Upper lobe of left lung (tissue), 4 donors: ENCODE measurements around the gene MAGI2.

Source experiments
- CTCF ChIP-seq, 6 experiments: fragments of 450-650 bp in 4 of 6; fragments of 200-600 bp in 2 of 6; sonication (generic) in 2 of 6; IDR thresholded peaks; one replicate each; pipeline ENCODE4 v1.5.1; 2016 to 2019; ENCODE audit warnings: antibody characterized with exemption in 6 of 6
- EP300 ChIP-seq, 4 donors: sonication (generic); formaldehyde crosslinking; IDR thresholded peaks; one replicate each; pipeline ENCODE4 v1.5.1; 2017; ENCODE audit warnings: antibody characterized with exemption in 4 of 4, control low read depth in 2 of 4
- POLR2A ChIP-seq, 4 donors: fragments of 450-650 bp; IDR thresholded peaks; one replicate each; pipeline ENCODE4 v1.5.1; 2016 to 2017; ENCODE audit warnings: antibody characterized with exemption in 4 of 4, mild to moderate bottlenecking in 2 of 4

GRCh38 chr7:78530351-78530750 lies 923.1 kb downstream of the MAGI2 start:
- TF ChIP-seq EP300 (IDR thresholded peaks at IDR 0.05) (no peak), CTCF (IDR thresholded peaks at IDR 0.05) (no peak), POLR2A (IDR thresholded peaks at IDR 0.05) (no peak)
